ENCODE results near the gene ASB2. TPM values are rescaled to one million over a fixed set of nuclear protein-coding genes. Genes with fewer than 3 reads are reported as not detected.
A peak's percentile ranks its signal among the peaks of the same experiment; 100 is the strongest.

ASB2 gene
- total and polyA plus RNA-seq, 2 of the 8 experiments (the other 6 are each of a cell fraction or from before 2014, with no cell fraction given), result 1.0 to 2.1 TPM

DNA sequence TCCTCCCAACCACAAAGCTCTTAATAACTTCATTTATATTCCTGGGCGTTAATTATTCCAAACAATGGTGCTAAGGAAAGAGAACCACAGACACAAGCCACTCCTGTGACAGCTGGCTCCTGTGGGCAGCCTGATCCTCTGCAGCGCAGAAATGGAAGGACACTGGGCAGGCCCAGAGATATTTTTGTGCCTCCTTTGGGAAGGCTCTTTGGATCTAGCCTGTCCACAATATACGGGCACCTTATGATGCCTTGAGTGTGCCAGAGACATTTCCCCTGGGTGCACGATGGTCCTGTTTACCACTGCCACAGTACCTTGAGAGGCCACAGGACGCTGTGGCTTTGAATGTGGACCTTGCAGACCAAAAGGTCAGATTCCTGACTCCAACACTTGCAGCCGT is 2.1 kb downstream of the ASB2 start:
- ChIA-PET POLR2A (ENCODE audit: partially characterized antibody) (interaction anchor here (0.9 kb wide), 1 partner anchor 10 kb away, joined by 3 read pairs; no protein-coding TSS in a partner anchor), CTCF (ENCODE audit: partially characterized antibody) (interaction anchor here (1.1 to 7.8 kb wide), 9 partner anchors 10 to 68 kb away, joined by 3 to 81 read pairs (median 7); no protein-coding TSS in a partner anchor)
- TF ChIP-seq GABPA (IDR thresholded peaks at IDR 0.05; ENCODE audit: borderline replicate concordance, insufficient read depth, low read length) (no peak), SP2 (IDR thresholded peaks at IDR 0.05; ENCODE audit: low read length) (no peak), TAF1 (IDR thresholded peaks at IDR 0.05; ENCODE audit: low read depth, low read length) (no peak), EZH2 (IDR thresholded peaks at IDR 0.05; ENCODE audit: low read depth, low read length, severe bottlenecking) (no peak), KDM1A (IDR thresholded peaks at IDR 0.05; ENCODE audit: borderline replicate concordance, low read length) (no peak), RBBP5 (IDR thresholded peaks at IDR 0.05; ENCODE audit: borderline replicate concordance, low read depth, low read length) (no peak)
- no peak overlapping the region for H3K27ac ChIP-seq (ENCODE audit: low read depth, low read length)
- no peak overlapping the region for H2BK15ac ChIP-seq (ENCODE audit: low read length)
- H3K23me2 ChIP-seq (ENCODE audit: low read depth, low read length), result no peaks in the 10 kb centered on the region
- H3K79me2 ChIP-seq (ENCODE audit: control insufficient read depth in 1 of 2, insufficient read depth in 2 of 2, low read length in 2 of 2), result no peaks in the 10 kb centered on the region
- H3K23ac ChIP-seq (ENCODE audit: insufficient read length), result no peak overlapping the region
- H4K8ac ChIP-seq (ENCODE audit: extremely low read depth, insufficient read depth, low read length), result no peak overlapping the region
- H4K91ac ChIP-seq (replicated peaks; ENCODE audit: insufficient read length, low read length), result no peak overlapping the region
- no peak overlapping the region for H3K18ac ChIP-seq (ENCODE audit: extremely low read depth, low read length)
- no peak overlapping the region for H3K14ac ChIP-seq (ENCODE audit: insufficient read length)
- FAIRE-seq, result no peak
- H4K5ac ChIP-seq (ENCODE audit: insufficient read length, low read depth, low read length), result no peak overlapping the region
- H3K9me3 ChIP-seq (ENCODE audit: insufficient read depth in 2 of 2, low read depth in 1 of 2, low read length in 1 of 2), result no peaks in the 10 kb centered on the region
- H2AFZ ChIP-seq (ENCODE audit: low read length), result no peak overlapping the region
- no peak overlapping the region for H3K9ac ChIP-seq (replicated peaks in 1 of 4; ENCODE audit: extremely low read depth in 1 of 4, low read depth in 3 of 4, low read length in 3 of 4)
- 90% methylated on average over 6 of the region's 6 CpGs; no CpG with 5 or more reads in 1 of the 2 experiments for WGBS, 2 experiments (ENCODE audit: extremely low coverage in 1 of 2, insufficient coverage in 1 of 2, insufficient read length in 1 of 2, insufficient replicate concordance in 2 of 2, low coverage in 1 of 2, low lambda C conversion rate in 2 of 2, missing lambda C conversion rate in 1 of 2)
- no peak overlapping the region for H3K4me2 ChIP-seq (ENCODE audit: insufficient read depth in 1 of 2, low read depth in 2 of 2, low read length in 2 of 2)
- peak overlapping the region; percentile 28; the same call in 1 of the 2 replicates for H2AK5ac ChIP-seq (ENCODE audit: low read depth, low read length)
- no peaks in the 10 kb centered on the region for H4K20me1 ChIP-seq (replicated peaks in 1 of 2; ENCODE audit: control insufficient read depth in 1 of 2, insufficient read depth in 2 of 2, low read length in 2 of 2)
- no peaks in the 10 kb centered on the region for H3K79me1 ChIP-seq (ENCODE audit: low read depth, low read length)
- H2BK120ac ChIP-seq (replicated peaks; ENCODE audit: low read depth, low read length), result no peak overlapping the region
- H2BK5ac ChIP-seq (ENCODE audit: low read depth, low read length), result no peak overlapping the region
- peaks cover 0 to 3% (median 0%) of the 10 kb centered on the region in 4 experiments; a peak in 1 of 7 replicates for H3K4me1 ChIP-seq (replicated peaks in 1 of 4; ENCODE audit: control insufficient read depth in 3 of 4, insufficient read depth in 4 of 4, low read length in 3 of 4)
- H2BK20ac ChIP-seq (ENCODE audit: low read length), result no peak overlapping the region
- DNase-seq (ENCODE audit: low read depth in 1 of 2, low spot score in 2 of 2), result no peak
- H3K36me3 ChIP-seq (ENCODE audit: control insufficient read depth in 2 of 4, insufficient read depth in 4 of 4, low read length in 3 of 4), result no peaks in the 10 kb centered on the region
- H3K27me3 ChIP-seq (replicated peaks in 1 of 4; ENCODE audit: control insufficient read depth in 3 of 4, extremely low read depth in 1 of 4, insufficient read depth in 3 of 4, low read length in 3 of 4), result no peaks in the 10 kb centered on the region; a peak in 1 of 7 replicates
- no peak overlapping the region for H3K4me3 ChIP-seq (ENCODE audit: extremely low read depth in 1 of 4, insufficient read depth in 2 of 4, low read depth in 3 of 4, low read length in 4 of 4)
- no peak overlapping the region for H3K4ac ChIP-seq (replicated peaks; ENCODE audit: insufficient read length, low read depth, low read length)
- 0 out of 2 replicates have a peak overlapping the region, but pooled peaks have one; percentile 60 for H2BK12ac ChIP-seq (ENCODE audit: low read depth, low read length)
- H3K56ac ChIP-seq (replicated peaks; ENCODE audit: insufficient read length, low read depth, low read length), result no peak overlapping the region
